IPS-18c (cell line): ENCODE results near the gene PARP4.
"Not testable (repeated sequence)": the region's sequence is repeated elsewhere in the genome, so short reads cannot be mapped to it uniquely, and the experiment has no call there.

Experiments
- H3K4me3 ChIP-seq: 2 replicates; pipeline ENCODE4 v1.7.0; 2013; ENCODE audit warnings: low read depth, mild to moderate bottlenecking, low read length, moderate library complexity; ENCODE audit not compliant: insufficient read depth
- H3K9me3 ChIP-seq: one replicate; pipeline ENCODE4 v1.6.1; 2013; ENCODE audit warnings: mild to moderate bottlenecking, low read length, moderate library complexity; ENCODE audit not compliant: control insufficient read depth, insufficient read depth

The PARP4 gene

GRCh38 chr13:24512197-24512907 is at the start of gene PARP4:
Gene PARP4, minus strand, starts transcription at chr13:24512778. Its CDS starts 9,002 bp downstream, at chr13:24503776.
- Histone ChIP-seq H3K9me3 (no peaks in the 10 kb centered on the region), H3K4me3 (peak within 1 kb of the TSS; percentile 94)

GRCh38 chr13:24560579-24561187 is 48.1 kb upstream of the PARP4 start:
- H3K4me3 ChIP-seq, H3K9me3 ChIP-seq: not testable (repeated sequence)

GRCh38 chr13:24559431-24560218 is 47.0 kb upstream of the PARP4 start:
- not testable (repeated sequence) for H3K4me3 ChIP-seq, H3K9me3 ChIP-seq

GRCh38 chr13:24557081-24557480 is 44.5 kb upstream of the PARP4 start:
- H3K9me3 ChIP-seq: no peaks in the 10 kb centered on the region
- no peak overlapping the region for H3K4me3 ChIP-seq

GRCh38 chr13:24553892-24554291 is 41.3 kb upstream of the PARP4 start:
- H3K9me3 ChIP-seq, H3K4me3 ChIP-seq: not testable (repeated sequence)

GRCh38 chr13:24541476-24542352 is 29.1 kb upstream of the PARP4 start:
- peak overlapping the region; percentile 40 for H3K4me3 ChIP-seq

GRCh38 chr13:24541127-24541475 is 28.5 kb upstream of the PARP4 start:
- Histone ChIP-seq H3K9me3 (no peaks in the 10 kb centered on the region), H3K4me3 (peak overlapping the region; percentile 40)

More at GRCh38 chr13:24541476-24542352, 29.1 kb upstream of the PARP4 start:
- not testable (repeated sequence) for H3K9me3 ChIP-seq

- H3K9me3 ChIP-seq: no peaks in the 10 kb centered on the region
- H3K4me3 ChIP-seq: peak overlapping the region; percentile 40; the same call in 1 of the 2 replicates
Measured at GRCh38 chr13:24540236-24541126, 27.9 kb upstream of the PARP4 start.

- H3K4me3 ChIP-seq: no peak overlapping the region
- no peaks in the 10 kb centered on the region for H3K9me3 ChIP-seq
Measured at GRCh38 chr13:24539500-24540165, 27.1 kb upstream of the PARP4 start.

GRCh38 chr13:24529478-24529877 is 16.9 kb upstream of the PARP4 start:
- H3K9me3 ChIP-seq: no peaks in the 10 kb centered on the region
- no peak overlapping the region for H3K4me3 ChIP-seq

GRCh38 chr13:24528816-24529398 is 16.3 kb upstream of the PARP4 start:
- no peaks in the 10 kb centered on the region for H3K9me3 ChIP-seq
- H3K4me3 ChIP-seq: no peak overlapping the region

- no peak overlapping the region for H3K4me3 ChIP-seq
- H3K9me3 ChIP-seq: no peaks in the 10 kb centered on the region
Measured at GRCh38 chr13:24527266-24527775, 14.7 kb upstream of the PARP4 start.

GRCh38 chr13:24520733-24521132 is 8.2 kb upstream of the PARP4 start:
- Histone ChIP-seq H3K9me3 (no peaks in the 10 kb centered on the region), H3K4me3 (no peak overlapping the region)

- Histone ChIP-seq H3K4me3 (no peak overlapping the region), H3K9me3 (no peaks in the 10 kb centered on the region)
Measured at GRCh38 chr13:24516919-24517318, 4.3 kb upstream of the PARP4 start.

GRCh38 chr13:24512908-24513213 is 283 bp upstream of the PARP4 start:
- Histone ChIP-seq H3K4me3 (peak overlapping the region; percentile 94; the same call in 1 of the 2 replicates), H3K9me3 (no peaks in the 10 kb centered on the region)
